K562 (cell line): ENCODE measurements around the gene TMEM120B. TPM values are rescaled to one million over a fixed set of nuclear protein-coding genes. Genes with fewer than 3 reads are reported as not detected.

Source experiments
- ATAC-seq: fragments of 200-7000 bp; cut with Tn5 transposase; 3 replicates; pipeline ENCODE4 v1.9.1; 2020; ENCODE audit warnings: moderate library complexity
- BruUV-seq: library from RNA; stranded (reverse); fragments of 400-500 nt; replicated peaks from 2 replicates; lab custom pipeline; 2021; lab: Mats Ljungman, UMichigan
- CTCF ChIA-PET: fragments of 300-600 bp; formaldehyde crosslinking; extraction: SDS; loops from one replicate; lab custom pipeline; 2021; ENCODE audit warnings: low intra/inter-chr PET ratio; lab: Yijun Ruan, JAX
- POLR2A ChIA-PET: fragments of 300-600, 350-650 bp; sonication (Branson Sonifier 250); formaldehyde crosslinking; extraction: SDS; loops from one replicate; lab custom pipeline; 2021; ENCODE audit warnings: antibody characterized with exemption, inconsistent platforms; lab: Yijun Ruan, JAX
- DNase-seq, 4 experiments: peaks; one replicate each; pipeline versions ENCODE4 v3.0.0 to v3.0.0-alpha.2; 2011 to 2018; ENCODE audit warnings: low spot score in 3 of 4, mixed read lengths in 3 of 4; ENCODE audit errors: extremely low read depth in 1 of 4
- FAIRE-seq: peaks from 2 replicates; lab custom pipeline; 2011; peaks lifted over from hg19 to GRCh38; lab: Jason Lieb, UNC
- H2AFZ ChIP-seq: 2 replicates; pipeline ENCODE4 v1.6.0; 2011; ENCODE audit warnings: low read depth, low read length, control low read depth, inconsistent platforms
- H3K27ac ChIP-seq: fragments of 200-600 bp; 3 replicates; pipeline ENCODE4 v1.8.0; 2011; ENCODE audit warnings: low read depth, mild to moderate bottlenecking, control low read depth, inconsistent platforms, low read length, moderate library complexity, mixed read lengths; ENCODE audit errors: extremely low read depth
- H3K27me3 ChIP-seq, 2 experiments: fragments of 300-600 bp in 1 of 2; 2 replicates in 1 of 2; 3 replicates in 1 of 2; pipeline versions ENCODE4 v1.6.0 to v1.8.0; 2011; ENCODE audit warnings: inconsistent platforms in 2 of 2, low read length in 2 of 2, mild to moderate bottlenecking in 1 of 2, mixed read lengths in 1 of 2, moderate library complexity in 1 of 2; ENCODE audit not compliant: control insufficient read depth in 2 of 2, insufficient read depth in 2 of 2
- H3K36me3 ChIP-seq: fragments of 300-600 bp; 3 replicates; pipeline ENCODE4 v1.8.0; 2011; ENCODE audit warnings: mild to moderate bottlenecking, low read length, inconsistent platforms; ENCODE audit not compliant: control insufficient read depth, insufficient read depth
- H3K4me1 ChIP-seq, 2 experiments: fragments of 200-600 bp in 1 of 2; replicated peaks in 1 of 2; 2 replicates in 1 of 2; 3 replicates in 1 of 2; pipeline versions ENCODE4 v1.5.1 to v1.8.0; 2011; ENCODE audit warnings: inconsistent platforms in 2 of 2, low read length in 2 of 2, mild to moderate bottlenecking in 1 of 2, mixed read lengths in 1 of 2, moderate library complexity in 1 of 2; ENCODE audit not compliant: control insufficient read depth in 2 of 2, insufficient read depth in 2 of 2
- H3K4me2 ChIP-seq: 2 replicates; pipeline ENCODE4 v1.6.1; 2011; ENCODE audit warnings: low read length, control low read depth, inconsistent platforms, mixed read lengths; ENCODE audit not compliant: insufficient read depth
- H3K4me3 ChIP-seq: fragments of 200-600 bp; sonication (generic), shearing (Covaris generic); 2 replicates; pipeline ENCODE4 v1.5.1; 2016; ENCODE audit warnings: control low read depth, inconsistent platforms
- H3K79me2 ChIP-seq: fragments of 200-600 bp; 3 replicates; pipeline ENCODE4 v1.8.0; 2011; ENCODE audit warnings: low read length, inconsistent platforms; ENCODE audit not compliant: control insufficient read depth, insufficient read depth
- H3K9ac ChIP-seq, 2 experiments: 2 replicates each; pipeline versions ENCODE4 v1.6.0 to v1.6.1; 2011; ENCODE audit warnings: low read depth in 2 of 2, low read length in 2 of 2, control low read depth in 1 of 2, inconsistent platforms in 1 of 2, mild to moderate bottlenecking in 1 of 2, mixed read lengths in 1 of 2; ENCODE audit not compliant: insufficient read depth in 1 of 2
- H3K9me1 ChIP-seq: one replicate; pipeline ENCODE4 v1.6.0; 2011; ENCODE audit warnings: inconsistent platforms, mild to moderate bottlenecking, low read length, moderate library complexity; ENCODE audit not compliant: control insufficient read depth, insufficient read depth
- H3K9me3 ChIP-seq: replicated peaks from 2 replicates; pipeline ENCODE4 v1.5.1; 2011; ENCODE audit warnings: low read depth, low read length, inconsistent platforms; ENCODE audit not compliant: control insufficient read depth, insufficient read depth
- H4K20me1 ChIP-seq: replicated peaks from 2 replicates; pipeline ENCODE4 v1.6.1; 2011; ENCODE audit warnings: low read length, inconsistent platforms, mixed read lengths; ENCODE audit not compliant: control insufficient read depth, insufficient read depth
- ELF4 ChIP-seq: fragments of 450-650 bp; formaldehyde crosslinking; IDR thresholded peaks from 2 replicates; pipeline ENCODE4 v1.4.0; 2022; ENCODE audit warnings: missing genetic modification characterization
- GTF2A2 ChIP-seq: IDR thresholded peaks from 2 replicates; pipeline ENCODE4 v1.6.1; 2016; ENCODE audit warnings: mild to moderate bottlenecking, missing genetic modification characterization, missing compliant biosample characterization
- HDAC1 ChIP-seq, 2 experiments: fragments of 450-650 bp; IDR thresholded peaks; 2 replicates each; pipeline ENCODE4 v1.6.1; 2016 to 2017; ENCODE audit warnings: inconsistent platforms in 1 of 2, mild to moderate bottlenecking in 1 of 2, moderate library complexity in 1 of 2
- NCOA2 ChIP-seq, 2 experiments: fragments of 450-650 bp; IDR thresholded peaks; 2 replicates each; pipeline ENCODE4 v1.6.1; 2018; ENCODE audit warnings: mild to moderate bottlenecking in 2 of 2, moderate library complexity in 1 of 2; ENCODE audit not compliant: partially characterized antibody in 2 of 2
- PHB2 ChIP-seq: fragments of 450-650 bp; IDR thresholded peaks from 2 replicates; pipeline ENCODE4 v1.6.1; 2017; ENCODE audit warnings: low read depth
- PHF21A ChIP-seq: fragments of 450-650 bp; IDR thresholded peaks from 2 replicates; pipeline ENCODE4 v1.6.1; 2017; ENCODE audit warnings: low read depth, borderline replicate concordance
- SNRNP70 ChIP-seq: fragments of 200-400 bp; formaldehyde crosslinking; optimal IDR thresholded peaks from 2 replicates; pipeline ENCODE3; 2017; ENCODE audit warnings: low read depth, low read length
- TSC22D4 ChIP-seq: fragments of 450-650 bp; IDR thresholded peaks from 2 replicates; pipeline ENCODE4 v1.6.1; 2016; ENCODE audit warnings: missing genetic modification characterization, missing biosample characterization, control low read depth
- XRCC3 ChIP-seq: fragments of 450-650 bp; IDR thresholded peaks from 2 replicates; pipeline ENCODE4 v1.6.1; 2017; ENCODE audit warnings: mild to moderate bottlenecking, moderate library complexity
- ZBTB7A ChIP-seq: IDR thresholded peaks from 2 replicates; pipeline ENCODE4 v1.6.1; 2011; ENCODE audit warnings: low read depth, mild to moderate bottlenecking, low read length, moderate library complexity, borderline replicate concordance; ENCODE audit not compliant: control insufficient read depth
- ZFPM2 ChIP-seq: fragments of 250-450 bp; sonication (Bioruptor Pico); IDR thresholded peaks from 2 replicates; pipeline ENCODE4 v1.5.1; 2022; ENCODE audit warnings: mild to moderate bottlenecking
- ZNF175 ChIP-seq: fragments of 200-800 bp; sonication (Bioruptor generic); IDR thresholded peaks from 2 replicates; pipeline ENCODE4 v1.6.1; 2016; ENCODE audit warnings: low read depth, mild to moderate bottlenecking, missing genetic modification characterization, missing compliant biosample characterization
- ZNF398 ChIP-seq: fragments of 250-450 bp; sonication (Bioruptor Pico); IDR thresholded peaks from 2 replicates; pipeline ENCODE4 v1.8.0; 2021; ENCODE audit warnings: moderate library complexity, mild to moderate bottlenecking, inconsistent platforms
- ZNF436 ChIP-seq: fragments of 250-450, 450-650 bp; sonication (Bioruptor Pico); formaldehyde crosslinking; IDR thresholded peaks from 2 replicates; pipeline ENCODE4 v1.7.0; 2020; ENCODE audit warnings: mild to moderate bottlenecking
- ZNF518B ChIP-seq: fragments of 250-450 bp; sonication (Bioruptor Pico); IDR thresholded peaks from 2 replicates; pipeline ENCODE4 v1.5.0; 2021; ENCODE audit warnings: mild to moderate bottlenecking, moderate library complexity
- ZNF551 ChIP-seq: fragments of 250-450 bp; sonication (Bioruptor Pico); IDR thresholded peaks from 2 replicates; pipeline ENCODE4 v1.5.0; 2021; ENCODE audit warnings: mild to moderate bottlenecking, moderate library complexity
- ZNF586 ChIP-seq: fragments of 450-650 bp; formaldehyde crosslinking; conservative IDR thresholded peaks from 2 replicates; pipeline ENCODE4 v1.4.0; 2020; ENCODE audit warnings: mild to moderate bottlenecking, moderate library complexity
- WGBS: fragments of 100-300 bp; shearing (Covaris generic); methylation state at CpG from one replicate; pipeline ENCODE4 v1.1.6; 2016; ENCODE audit warnings: low coverage, mixed read lengths; ENCODE audit not compliant: insufficient coverage; ENCODE audit errors: missing lambda C conversion rate; 5-methylcytosine and 5-hydroxymethylcytosine counted together
- in situ Hi-C: fragments of 300-500 bp; cut with MboI; formaldehyde crosslinking; loops from 4 replicates; pipeline ENCODE4 v1.15.0; 2018; ENCODE audit warnings: inconsistent platforms, mixed read lengths
- intact Hi-C: fragments of 100-400 bp; cut with micrococcal nuclease; formaldehyde crosslinking; loops from 2 replicates; pipeline ENCODE4 v1.14.2; 2022
- polyA plus RNA-seq, 8 experiments: library from polyadenylated mRNA; depleted of rRNA in 4 of 8; stranded (reverse) in 5 of 8; unstranded in 3 of 8; fragments of >200 nt; fragmentation: Nextera tagmentation in 2 of 8; fragmentation: Illumina TruSeq in 1 of 8; extraction: Ambion mirVana in 2 of 8; extraction: Trizol in 1 of 8; gene quantifications; 2 replicates each; pipeline versions ENCODE4 v1.2.1 to v1.2.3, GENCODE V29; 2011 to 2014; ENCODE audit warnings: inconsistent platforms in 1 of 8, missing spikeins in 1 of 8
- total RNA-seq, 7 experiments: library from RNA; depleted of rRNA in 6 of 7; stranded (reverse); fragments of >200 nt in 6 of 7; fragmentation: Illumina TruSeq in 2 of 7; extraction: Trizol in 2 of 7; gene quantifications; 2 replicates each; pipeline versions ENCODE4 v1.2.1 to v1.2.3, GENCODE V29; 2011 to 2021; ENCODE audit warnings: low replicate concordance in 1 of 7

TMEM120B gene
- total and polyA plus RNA-seq, 9 of the 15 experiments (the other 6 are each of a cell fraction or from before 2014, with no cell fraction given) = 1.7 to 18.6 (median 7.4) TPM

DNA sequence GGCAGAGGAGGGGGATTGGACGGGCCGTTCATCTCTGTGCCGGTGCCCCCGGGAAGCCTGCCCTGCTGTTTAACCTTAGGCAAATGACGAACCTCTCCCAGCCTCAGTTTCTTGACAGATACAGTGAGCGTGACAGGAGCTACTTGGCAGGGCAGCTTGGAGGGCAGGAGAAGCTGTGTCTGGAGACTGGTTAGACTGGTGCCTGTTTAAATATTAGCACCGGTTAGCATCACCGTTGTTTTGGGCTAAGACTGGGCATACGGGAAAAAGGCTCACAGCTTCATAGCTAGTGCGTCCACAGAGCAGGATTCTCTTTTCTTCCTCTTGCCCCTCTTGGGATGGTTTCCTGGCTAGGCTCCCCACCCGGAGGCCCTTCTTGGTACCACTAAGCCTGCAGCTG is 42.3 kb downstream of the TMEM120B start (continued):
- TF ChIP-seq ZNF398 (CRISPR knock-in tag) (no peak), SNRNP70 (no peak)

DNA sequence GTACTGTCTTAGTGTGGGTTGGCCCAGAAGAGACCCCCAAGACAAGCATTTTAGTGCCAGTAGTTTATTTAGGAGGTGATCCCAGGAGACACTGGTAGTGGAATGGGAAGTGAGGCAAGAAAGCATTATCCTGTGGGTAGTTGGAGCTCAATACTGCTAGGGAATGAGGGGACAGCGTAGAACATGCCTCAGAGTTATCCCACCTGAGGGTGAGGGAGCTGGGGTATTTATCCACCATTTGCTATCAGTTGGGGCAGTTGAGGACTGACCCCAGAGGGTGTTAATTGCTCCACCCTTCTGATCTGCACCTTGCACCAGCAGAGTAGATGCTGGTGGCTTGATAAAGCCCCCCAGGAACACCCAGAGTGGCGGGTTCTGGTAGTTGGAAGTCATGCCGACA is 43.0 kb downstream of the TMEM120B start:
- ChIA-PET POLR2A (interaction anchor here (0.6 kb wide), 1 partner anchor 10 kb away, joined by 4 read pairs; no protein-coding TSS in a partner anchor), CTCF (no interaction called here)
- FAIRE-seq (no peak), ATAC-seq (no peak), DNase-seq (no peak)
- H3K36me3 ChIP-seq = peaks cover 20% of the 10 kb centered on the region; the same call in 1 of the 3 replicates
- H3K4me2 ChIP-seq = no peak overlapping the region
- in situ Hi-C loops = no loop called here
- H3K27ac ChIP-seq = no peak overlapping the region
- no peak overlapping the region for H3K4me3 ChIP-seq
- H3K9ac ChIP-seq = no peak overlapping the region
- H3K79me2 ChIP-seq = no peaks in the 10 kb centered on the region
- intact Hi-C loops = no loop called here
- WGBS = 93% methylated on average over 3 of the region's 3 CpGs
- H3K27me3 ChIP-seq = no peaks in the 10 kb centered on the region
- H2AFZ ChIP-seq = no peak overlapping the region
- H3K9me1 ChIP-seq = peaks cover 6% of the 10 kb centered on the region
- BruUV-seq = no TSS peak
- no peaks in the 10 kb centered on the region for H4K20me1 ChIP-seq
- peaks cover 0 to 10% of the 10 kb centered on the region in 2 experiments; a peak in 2 of 5 replicates for H3K4me1 ChIP-seq
- H3K9me3 ChIP-seq = no peaks in the 10 kb centered on the region
- no peak for TF ChIP-seq ZBTB7A
- TF ChIP-seq ELF4 (CRISPR knock-in tag) = no peak
- TF ChIP-seq TSC22D4 (tag) = no peak
- TF ChIP-seq GTF2A2 = no peak
- no peak for TF ChIP-seq PHB2
- no peak for TF ChIP-seq ZNF551
- TF ChIP-seq PHF21A = no peak
- TF ChIP-seq HDAC1 (IDR thresholded peaks at IDR 0.05) = no peak
- TF ChIP-seq ZNF518B (CRISPR knock-in tag) = no peak
- no peak for TF ChIP-seq ZFPM2 (CRISPR knock-in tag)
- TF ChIP-seq ZNF436 (CRISPR knock-in tag) = no peak
- no peak for TF ChIP-seq NCOA2 (IDR thresholded peaks at IDR 0.05; ENCODE audit: partially characterized antibody in 2 of 2)
- no peak for TF ChIP-seq ZNF175 (CRISPR knock-in tag)
- TF ChIP-seq ZNF586 = no peak
- no peak for TF ChIP-seq XRCC3
